GM21367 (cell line): ENCODE results near the gene MTRR.

Source experiments
- ATAC-seq: cut with Tn5 transposase; IDR thresholded peaks from one replicate; pipeline ENCODE4 v1.9.1; 2021; ENCODE audit not compliant: unreplicated experiment

The MTRR gene

GRCh38 chr5:7856855-7857254, 12.1 kb upstream of the MTRR start:
- no peak for ATAC-seq

- ATAC-seq: no peak
Measured at GRCh38 chr5:7857361-7857760, 11.6 kb upstream of the MTRR start.

GRCh38 chr5:7857926-7858632, 10.9 kb upstream of the MTRR start:
- no peak for ATAC-seq

GRCh38 chr5:7866196-7866595, 2.8 kb upstream of the MTRR start:
- no peak for ATAC-seq

- ATAC-seq: no peak
Measured at GRCh38 chr5:7867260-7867659, 1.7 kb upstream of the MTRR start.

GRCh38 chr5:7868427-7868772, 548 bp upstream of the MTRR start:
- no peak for ATAC-seq

GRCh38 chr5:7869474-7870136, 657 bp downstream of the MTRR start:
- peak; percentile 22 for ATAC-seq

- ATAC-seq: peak; percentile 17
Measured at GRCh38 chr5:7871653-7872052, 2.7 kb downstream of the MTRR start.

- ATAC-seq: no peak
Measured at GRCh38 chr5:7872517-7873130, 3.7 kb downstream of the MTRR start.

- ATAC-seq: no peak
Measured at GRCh38 chr5:7873216-7873615, 4.3 kb downstream of the MTRR start.

GRCh38 chr5:7874639-7875038, 5.7 kb downstream of the MTRR start:
- no peak for ATAC-seq

- no peak for ATAC-seq
Measured at GRCh38 chr5:7875151-7875550, 6.2 kb downstream of the MTRR start.

- peak; percentile 31 for ATAC-seq
Measured at GRCh38 chr5:7876867-7877266, 7.9 kb downstream of the MTRR start.

- ATAC-seq: no peak
Measured at GRCh38 chr5:7877851-7878250, 8.9 kb downstream of the MTRR start.

GRCh38 chr5:7878381-7878873, 9.5 kb downstream of the MTRR start:
- peak; percentile 97 for ATAC-seq

- ATAC-seq: no peak
Measured at GRCh38 chr5:7881091-7881490, 12.1 kb downstream of the MTRR start.

- ATAC-seq: no peak
Measured at GRCh38 chr5:7881816-7882215, 12.9 kb downstream of the MTRR start.

- no peak for ATAC-seq
Measured at GRCh38 chr5:7882926-7883325, 14.0 kb downstream of the MTRR start.

GRCh38 chr5:7884491-7885267, 15.7 kb downstream of the MTRR start:
- ATAC-seq: no peak

- no peak for ATAC-seq
Measured at GRCh38 chr5:7886849-7887475, 18.0 kb downstream of the MTRR start.

GRCh38 chr5:7888901-7889300, 20.0 kb downstream of the MTRR start:
- no peak for ATAC-seq
